ENCODE measurements around the gene KCTD2. TPM values are rescaled to one million over a fixed set of nuclear protein-coding genes. Genes with fewer than 3 reads are reported as not detected.

Gene KCTD2
- total and polyA plus RNA-seq, 9 of the 15 experiments (the other 6 are each of a cell fraction or from before 2014, with no cell fraction given): 1.7 to 32.9 (median 15.8) TPM

GRCh38 chr17:75012346-75013091 lies 34.5 kb upstream of the KCTD2 start, which contains the start of gene MRPL58 (continued):
- TF ChIP-seq ARID3B (CRISPR knock-in tag; IDR thresholded peaks at IDR 0.05; ENCODE audit: borderline replicate concordance) (no peak), NR4A1 (CRISPR knock-in tag; IDR thresholded peaks at IDR 0.05) (0 out of 2 replicates have a peak, but pooled peaks have one; percentile 58), NR4A1 (tag; IDR thresholded peaks at IDR 0.05) (0 out of 2 replicates have a peak, but pooled peaks have one; percentile 34)

GRCh38 chr17:75013092-75013559 lies 33.9 kb upstream of the KCTD2 start:
- POLR2A ChIA-PET: interaction anchor here (0.5 to 4.7 kb wide), 24 partner anchors 10 to 774 kb away, joined by 3 to 26 read pairs (median 4); partner anchors contain the start of genes CDR2L and HID1
- Histone ChIP-seq H3K36me3 (ENCODE audit: control insufficient read depth, insufficient read depth, low read length) (peaks cover 22% of the 10 kb centered on the region; the same call in 2 of the 3 replicates), H3K4me2 (ENCODE audit: insufficient read depth, low read length) (peak overlapping the region; percentile 85), H3K9ac (ENCODE audit: insufficient read depth in 1 of 2, low read depth in 2 of 2, low read length in 2 of 2) (peak overlapping the region; percentile 92 to 96), H3K27ac (ENCODE audit: extremely low read depth, low read depth, low read length) (peak overlapping the region; percentile 82), H3K27me3 (ENCODE audit: control insufficient read depth in 2 of 2, insufficient read depth in 2 of 2, low read length in 2 of 2) (no peaks in the 10 kb centered on the region), H4K20me1 (replicated peaks; ENCODE audit: control insufficient read depth, insufficient read depth, low read length) (no peaks in the 10 kb centered on the region), H2AFZ (ENCODE audit: low read depth, low read length) (peak overlapping the region; percentile 83), H3K9me1 (ENCODE audit: control insufficient read depth, insufficient read depth, low read length) (no peaks in the 10 kb centered on the region), H3K79me2 (ENCODE audit: control insufficient read depth, insufficient read depth, low read length) (peaks cover 38% of the 10 kb centered on the region), H3K4me3 (peak overlapping the region; percentile 85), H3K9me3 (replicated peaks; ENCODE audit: control insufficient read depth, insufficient read depth, low read depth, low read length) (no peaks in the 10 kb centered on the region; the same call in 1 of the 2 replicates), H3K4me1 (replicated peaks in 1 of 2; ENCODE audit: control insufficient read depth in 2 of 2, insufficient read depth in 2 of 2, low read length in 2 of 2) (peaks cover 9 to 13% of the 10 kb centered on the region in 2 experiments; a peak in 4 of 5 replicates)
- TF ChIP-seq CREB3L1 (IDR thresholded peaks at IDR 0.05; ENCODE audit: borderline replicate concordance, low read depth) (no peak), ZBTB34 (CRISPR knock-in tag; IDR thresholded peaks at IDR 0.05) (no peak), ATF1 (CRISPR knock-in tag; IDR thresholded peaks at IDR 0.05) (no peak), ATF1 (tag; IDR thresholded peaks at IDR 0.05) (0 out of 2 replicates have a peak, but pooled peaks have one; percentile 3), ZNF24 (IDR thresholded peaks at IDR 0.05) (0 out of 2 replicates have a peak, but pooled peaks have one; percentile 49), MYC (IDR thresholded peaks at IDR 0.05; ENCODE audit: low read depth, low read length) (no peak), MYC (CRISPR knock-in tag; IDR thresholded peaks at IDR 0.05; ENCODE audit: borderline replicate concordance, low read depth) (no peak), CREB1 (IDR thresholded peaks at IDR 0.05) (no peak), CREB1 (CRISPR knock-in tag; IDR thresholded peaks at IDR 0.05) (peak; percentile 49; the same call in 1 of the 2 replicates), LCOR (CRISPR knock-in tag; IDR thresholded peaks at IDR 0.05) (0 out of 2 replicates have a peak, but pooled peaks have one; percentile 9), CHD1 (IDR thresholded peaks at IDR 0.05; ENCODE audit: low read length) (no peak)
- FAIRE-seq (no peak), DNase-seq (ENCODE audit: extremely low read depth in 1 of 4, low spot score in 3 of 4) (peak in 3 of 4 experiments; percentile 26 to 32 (median 30)), ATAC-seq (peak; percentile 9)
- intact Hi-C loops (cut with micrococcal nuclease): no loop called here
- WGBS (ENCODE audit: insufficient coverage, low coverage, missing lambda C conversion rate): 1% methylated on average over 10 of the region's 10 CpGs
- CTCF ChIA-PET (ENCODE audit: low intra/inter-chr PET ratio): no interaction called here
- TSS peak; percentile 81 for BruUV-seq (replicated peaks)
- in situ Hi-C loops (cut with MboI): no loop called here
